ENCODE data around the gene FLVCR2.

DNA sequence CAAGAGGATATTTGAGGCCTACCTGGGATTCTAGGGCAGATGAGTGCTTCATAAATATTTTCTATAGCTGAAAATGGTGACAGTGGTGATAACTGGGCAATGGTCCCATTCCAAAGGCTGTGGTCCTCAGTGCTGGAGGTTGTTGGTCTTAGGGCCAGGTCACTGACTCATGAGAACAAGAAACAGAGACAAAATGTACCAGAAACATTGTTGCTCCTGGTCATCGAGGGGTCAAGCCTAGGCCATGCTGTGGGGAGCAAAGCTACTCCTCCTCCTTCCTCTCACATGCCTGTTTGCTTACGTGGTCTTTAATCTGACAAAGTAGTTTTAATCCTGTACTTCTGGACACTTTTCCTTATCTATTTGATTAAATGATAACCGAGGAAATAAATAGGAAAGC is 48.4 kb downstream of the FLVCR2 start:
- TF ChIP-seq EZH2 (IDR thresholded peaks at IDR 0.05) (no peak), POLR2AphosphoS5 (IDR thresholded peaks at IDR 0.05; ENCODE audit: borderline replicate concordance, low read depth, low read length) (no peak)

All from SK-N-MC (cell line).